B cell (primary cell): Measurements from ENCODE around the gene IFNA13. TPM values are rescaled to one million over a fixed set of nuclear protein-coding genes. Genes with fewer than 3 reads are reported as not detected.

Experiments
- ATAC-seq: fragments of 200-7000 bp; cut with Tn5 transposase; one replicate; pipeline ENCODE4 v1.10.0; 2021; ENCODE audit warnings: low read depth, mild to moderate bottlenecking, moderate number of reproducible peaks, moderate library complexity
- CTCF ChIA-PET: fragments of 350-600 bp; sonication (Branson Sonifier 250); formaldehyde crosslinking; loops from one replicate; lab custom pipeline; 2021; ENCODE audit warnings: antibody characterized with exemption, inconsistent platforms; lab: Charles Lee
- POLR2A ChIA-PET: fragments of 350-600 bp; sonication (Branson Sonifier 250); formaldehyde crosslinking; loops from one replicate; lab custom pipeline; 2021; ENCODE audit warnings: antibody characterized with exemption; lab: Charles Lee
- DNase-seq: peaks from one replicate; pipeline ENCODE4 v3.0.0; 2013
- H2AFZ ChIP-seq: 2 replicates; pipeline ENCODE4 v1.6.1; 2012; ENCODE audit warnings: mild to moderate bottlenecking, low read depth, low read length; ENCODE audit not compliant: insufficient read depth, poor library complexity, severe bottlenecking
- H3K27ac ChIP-seq, 2 donors: 1 replicate in 1 of 2; 2 replicates in 1 of 2; pipeline ENCODE4 v1.5.1; 2012 to 2013; ENCODE audit warnings: low read length in 2 of 2, mild to moderate bottlenecking in 2 of 2, moderate library complexity in 1 of 2
- H3K27me3 ChIP-seq, 4 experiments: fragments of 200-600 bp in 1 of 4; sonication (generic) in 1 of 4; replicated peaks in 1 of 4; 1 replicate in 2 of 4; 2 replicates in 2 of 4; pipeline versions ENCODE4 v1.6.1 to v1.7.0; 2013 to 2016; ENCODE audit warnings: low read length in 3 of 4, mild to moderate bottlenecking in 2 of 4, mixed read lengths in 1 of 4, moderate library complexity in 1 of 4; ENCODE audit not compliant: insufficient read depth in 4 of 4, control insufficient read depth in 3 of 4; ENCODE audit errors: control extremely low read depth in 1 of 4
- H3K36me3 ChIP-seq, 2 experiments: replicated peaks in 1 of 2; 1 replicate in 1 of 2; 2 replicates in 1 of 2; pipeline versions ENCODE4 v1.6.1 to v1.7.1; 2013; ENCODE audit warnings: low read length in 1 of 2; ENCODE audit not compliant: insufficient read depth in 2 of 2, control insufficient read depth in 1 of 2; ENCODE audit errors: control extremely low read depth in 1 of 2, extremely low read depth in 1 of 2
- H3K4me1 ChIP-seq, 2 donors: fragments of 200-600 bp in 1 of 2; sonication (generic) in 1 of 2; 1 replicate in 1 of 2; 2 replicates in 1 of 2; pipeline versions ENCODE4 v1.5.1 to v1.6.1; 2013 to 2017; ENCODE audit warnings: low read length in 2 of 2; ENCODE audit not compliant: control insufficient read depth in 2 of 2, insufficient read depth in 2 of 2
- H3K4me2 ChIP-seq: replicated peaks from 2 replicates; pipeline ENCODE3; 2012; ENCODE audit warnings: mild to moderate bottlenecking, low read depth, low read length; ENCODE audit not compliant: poor library complexity, severe bottlenecking
- H3K4me3 ChIP-seq, 5 experiments: fragments of 200-600 bp in 1 of 5; sonication (generic) in 1 of 5; 1 replicate in 3 of 5; 2 replicates in 2 of 5; pipeline versions ENCODE4 v1.5.1 to v1.7.0; 2011 to 2016; ENCODE audit warnings: low read length in 4 of 5, mild to moderate bottlenecking in 4 of 5, low read depth in 2 of 5, control low read depth in 1 of 5, moderate library complexity in 1 of 5; ENCODE audit not compliant: insufficient read depth in 1 of 5; ENCODE audit errors: control extremely low read depth in 1 of 5, extremely low read depth in 1 of 5
- H3K79me2 ChIP-seq: fragments of 200-600 bp; sonication (generic); one replicate; pipeline ENCODE4 v1.6.0; 2016; ENCODE audit warnings: low read length; ENCODE audit not compliant: control insufficient read depth, insufficient read depth
- H3K9ac ChIP-seq: fragments of 200-600 bp; sonication (generic); 2 replicates; pipeline ENCODE4 v1.6.1; 2017; ENCODE audit warnings: mild to moderate bottlenecking, low read length, moderate library complexity
- H3K9me3 ChIP-seq, 3 donors: one replicate each; pipeline versions ENCODE4 v1.6.1 to v1.7.1; 2013; ENCODE audit warnings: low read length in 2 of 3; ENCODE audit not compliant: control insufficient read depth in 2 of 3, insufficient read depth in 1 of 3; ENCODE audit errors: control extremely low read depth in 1 of 3
- H4K20me1 ChIP-seq: 2 replicates; pipeline ENCODE4 v1.6.0; 2012; ENCODE audit warnings: mild to moderate bottlenecking, low read length; ENCODE audit not compliant: insufficient read depth, control insufficient read depth, poor library complexity, severe bottlenecking
- H3K27ac Mint-ChIP-seq: one replicate; pipeline ENCODE4 v1.8.0; 2021; ENCODE audit warnings: mixed read lengths
- H3K27me3 Mint-ChIP-seq: one replicate; pipeline ENCODE4 v1.8.0; 2021; ENCODE audit warnings: mixed read lengths
- H3K4me1 Mint-ChIP-seq: one replicate; pipeline ENCODE4 v1.8.0; 2021; ENCODE audit warnings: mixed read lengths
- H3K4me3 Mint-ChIP-seq: one replicate; pipeline ENCODE4 v1.8.0; 2021; ENCODE audit warnings: mixed read lengths
- H3K9me3 Mint-ChIP-seq: one replicate; pipeline ENCODE4 v1.8.0; 2022; ENCODE audit warnings: mixed read lengths; ENCODE audit not compliant: insufficient read depth
- EZH2 ChIP-seq: IDR thresholded peaks from 2 replicates; pipeline ENCODE4 v1.6.1; 2012; ENCODE audit warnings: borderline replicate concordance, low read depth, mild to moderate bottlenecking, moderate library complexity, low read length; ENCODE audit not compliant: insufficient read depth, poor library complexity, severe bottlenecking
- WGBS: methylation state at CpG from one replicate; pipeline ENCODE4 v1.1.5; 2013; ENCODE audit warnings: missing lambda C conversion rate; ENCODE audit not compliant: insufficient coverage; 5-methylcytosine and 5-hydroxymethylcytosine counted together
- intact Hi-C: fragments of 100-400 bp; cut with micrococcal nuclease; formaldehyde crosslinking; loops from one replicate; pipeline ENCODE4 v1.10.0; 2022
- polyA plus RNA-seq: library from polyadenylated mRNA; depleted of rRNA; stranded (reverse); fragments of >200 nt; gene quantifications from 2 replicates; pipeline ENCODE4 v1.2.3, GENCODE V29; 2012
- total RNA-seq, 2 donors: library from RNA; stranded (reverse); fragments of 120-200 nt in 1 of 2; gene quantifications; 1 replicate in 1 of 2; 2 replicates in 1 of 2; pipeline versions ENCODE4 v1.2.3 to v1.2.4, GENCODE V29; 2013 to 2022
- TF ChIP-seq, protein P1 (sequence below): fragments of 200-600 bp; IDR thresholded peaks from one replicate; pipeline ENCODE4 v1.8.0; 2022; ENCODE audit warnings: antibody characterized with exemption, mild to moderate bottlenecking

IFNA13 gene
- total and polyA plus RNA-seq, 2 donors (not counting 1 experiment from before 2014, with no cell fraction given): not detected

- H3K27me3 Mint-ChIP-seq: peaks cover 50% of the 10 kb centered on the region
- DNase-seq: no peak
- ChIA-PET CTCF (interaction anchor here (0.8 kb wide), 1 partner anchor 18 kb away, joined by 4 read pairs; no protein-coding TSS in a partner anchor), POLR2A (no interaction called here)
- no peak overlapping the region for H3K27ac Mint-ChIP-seq
- intact Hi-C loops: no loop called here
- H3K4me3 Mint-ChIP-seq: no peak overlapping the region
- peaks cover 29% of the 10 kb centered on the region for H3K4me1 Mint-ChIP-seq
- no peaks in the 10 kb centered on the region for H3K36me3 ChIP-seq
- H4K20me1 ChIP-seq: no peaks in the 10 kb centered on the region
- no CpG with 5 or more reads among the region's 2 CpGs for WGBS
- peaks cover 0 to 31% (median 17%) of the 10 kb centered on the region in 4 experiments for H3K27me3 ChIP-seq
- H3K9me3 ChIP-seq: no peaks in the 10 kb centered on the region
- no peak for ATAC-seq
- no peak overlapping the region for H2AFZ ChIP-seq
- H3K9me3 Mint-ChIP-seq: no peaks in the 10 kb centered on the region
- H3K4me1 ChIP-seq: peaks cover 21 to 30% of the 10 kb centered on the region in 2 donors
- TF ChIP-seq, protein P1, sequence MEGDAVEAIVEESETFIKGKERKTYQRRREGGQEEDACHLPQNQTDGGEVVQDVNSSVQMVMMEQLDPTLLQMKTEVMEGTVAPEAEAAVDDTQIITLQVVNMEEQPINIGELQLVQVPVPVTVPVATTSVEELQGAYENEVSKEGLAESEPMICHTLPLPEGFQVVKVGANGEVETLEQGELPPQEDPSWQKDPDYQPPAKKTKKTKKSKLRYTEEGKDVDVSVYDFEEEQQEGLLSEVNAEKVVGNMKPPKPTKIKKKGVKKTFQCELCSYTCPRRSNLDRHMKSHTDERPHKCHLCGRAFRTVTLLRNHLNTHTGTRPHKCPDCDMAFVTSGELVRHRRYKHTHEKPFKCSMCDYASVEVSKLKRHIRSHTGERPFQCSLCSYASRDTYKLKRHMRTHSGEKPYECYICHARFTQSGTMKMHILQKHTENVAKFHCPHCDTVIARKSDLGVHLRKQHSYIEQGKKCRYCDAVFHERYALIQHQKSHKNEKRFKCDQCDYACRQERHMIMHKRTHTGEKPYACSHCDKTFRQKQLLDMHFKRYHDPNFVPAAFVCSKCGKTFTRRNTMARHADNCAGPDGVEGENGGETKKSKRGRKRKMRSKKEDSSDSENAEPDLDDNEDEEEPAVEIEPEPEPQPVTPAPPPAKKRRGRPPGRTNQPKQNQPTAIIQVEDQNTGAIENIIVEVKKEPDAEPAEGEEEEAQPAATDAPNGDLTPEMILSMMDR: no peak
- TF ChIP-seq EZH2: no peak
- H3K9ac ChIP-seq: no peak overlapping the region
- H3K27ac ChIP-seq: no peak overlapping the region
- no peak overlapping the region for H3K4me2 ChIP-seq
- H3K4me3 ChIP-seq: no peak overlapping the region
- H3K79me2 ChIP-seq: no peaks in the 10 kb centered on the region
These were observed 46.5 kb upstream of the IFNA13 start for GRCh38 chr9:21414220-21414940.

- Histone ChIP-seq H3K27ac (no peak overlapping the region), H3K4me2 (no peak overlapping the region), H3K4me3 (no peak overlapping the region), H3K9me3 (no peaks in the 10 kb centered on the region), H3K9ac (no peak overlapping the region), H3K79me2 (no peaks in the 10 kb centered on the region), H3K36me3 (no peaks in the 10 kb centered on the region), H3K4me1 (peaks cover 21 to 30% of the 10 kb centered on the region in 2 donors), H4K20me1 (no peaks in the 10 kb centered on the region), H2AFZ (no peak overlapping the region), H3K27me3 (peaks cover 0 to 36% (median 18%) of the 10 kb centered on the region in 4 experiments)
- DNase-seq (no peak), ATAC-seq (no peak)
- no peak overlapping the region for H3K27ac Mint-ChIP-seq
- CTCF ChIA-PET: interaction anchor here (1.4 to 1.9 kb wide), 2 partner anchors 15 to 20 kb away, joined by 4 to 6 read pairs; no protein-coding TSS in a partner anchor
- POLR2A ChIA-PET: no interaction called here
- H3K4me3 Mint-ChIP-seq: no peak overlapping the region
- 63% methylated on average over 3 of the region's 5 CpGs for WGBS
- TF ChIP-seq EZH2: no peak
- TF ChIP-seq, protein P1: no peak
- peaks cover 29% of the 10 kb centered on the region for H3K4me1 Mint-ChIP-seq
- H3K9me3 Mint-ChIP-seq: no peaks in the 10 kb centered on the region
- intact Hi-C loops: loop anchor here (2.0 kb wide), 2 partner anchors 15 kb away; no protein-coding TSS in a partner anchor
- H3K27me3 Mint-ChIP-seq: peaks cover 50% of the 10 kb centered on the region
These were observed 45.8 kb upstream of the IFNA13 start for GRCh38 chr9:21413624-21414023.
